Immature natural killer cell (primary cell): ENCODE measurements around the gene KIF3C. TPM values are rescaled to one million over a fixed set of nuclear protein-coding genes. Genes with fewer than 3 reads are reported as not detected.
A peak's percentile ranks its signal among the peaks of the same experiment; 100 is the strongest.

Experiments
- DNase-seq, 3 donors: peaks; one replicate each; pipeline ENCODE4 v3.0.0; 2022; ENCODE audit warnings: mixed read lengths in 1 of 3
- H3K27ac Mint-ChIP-seq, 6 donors: one replicate each; pipeline ENCODE4 v1.8.0; 2020; ENCODE audit warnings: mixed read lengths in 6 of 6, mild to moderate bottlenecking in 5 of 6, inconsistent platforms in 4 of 6, moderate library complexity in 3 of 6
- H3K27me3 Mint-ChIP-seq, 3 donors: one replicate each; pipeline ENCODE4 v1.8.0; 2020 to 2021; ENCODE audit warnings: low read depth in 3 of 3, mild to moderate bottlenecking in 3 of 3, mixed read lengths in 3 of 3, moderate library complexity in 3 of 3, inconsistent platforms in 1 of 3
- H3K36me3 Mint-ChIP-seq, 3 donors: one replicate each; pipeline ENCODE4 v1.8.0; 2020; ENCODE audit warnings: mixed read lengths in 3 of 3, inconsistent platforms in 2 of 3, mild to moderate bottlenecking in 2 of 3
- H3K4me1 Mint-ChIP-seq, 2 donors: one replicate each; pipeline ENCODE4 v1.8.0; 2020; ENCODE audit warnings: inconsistent platforms in 2 of 2, mild to moderate bottlenecking in 2 of 2, mixed read lengths in 2 of 2, moderate library complexity in 1 of 2
- H3K4me3 Mint-ChIP-seq, 5 donors: one replicate each; pipeline ENCODE4 v1.8.0; 2020; ENCODE audit warnings: mild to moderate bottlenecking in 5 of 5, mixed read lengths in 5 of 5, inconsistent platforms in 3 of 5, moderate library complexity in 3 of 5
- H3K9me3 Mint-ChIP-seq, 6 donors: one replicate each; pipeline ENCODE4 v1.8.0; 2020; ENCODE audit warnings: mild to moderate bottlenecking in 6 of 6, mixed read lengths in 6 of 6, inconsistent platforms in 4 of 6, moderate library complexity in 3 of 6
- polyA plus RNA-seq, 3 donors: library from polyadenylated mRNA; unstranded; fragments of 300-500 nt; fragmentation: Illumina TruSeq; gene quantifications; one replicate each; pipeline ENCODE4 v1.2.3, GENCODE V29; 2021

The KIF3C gene
- polyA plus RNA-seq, 3 donors from 2014 or later, result 1.6 to 2.5 TPM; not detected in 1

- no peaks in the 10 kb centered on the region for H3K36me3 Mint-ChIP-seq
- peak; percentile 97 to 98 (median 98) for DNase-seq
- H3K9me3 Mint-ChIP-seq, result no peaks in the 10 kb centered on the region
- peak within 1 kb of the TSS; percentile 96 to 99 (median 97) for H3K27ac Mint-ChIP-seq
- peaks cover 30 to 38% of the 10 kb centered on the region in 2 donors for H3K4me1 Mint-ChIP-seq
- H3K4me3 Mint-ChIP-seq, result peak within 1 kb of the TSS; percentile 92 to 99 (median 98)
- H3K27me3 Mint-ChIP-seq, result peaks cover 5 to 19% (median 11%) of the 10 kb centered on the region in 3 donors
Observed at GRCh38 chr2:25878361-25879132, 103.8 kb downstream of the KIF3C start, which contains the start of gene ASXL2. Gene ASXL2 (minus strand): TSS chr2:25878487. CDS start chr2:25878222, 265 bp downstream.

- DNase-seq, result peak; percentile 56 to 59 (median 57)
- Mint-ChIP-seq H3K27me3 (peaks cover 5 to 17% (median 11%) of the 10 kb centered on the region in 3 donors), H3K27ac (peak overlapping the region; percentile 95 to 99 (median 97)), H3K4me1 (peaks cover 30 to 40% of the 10 kb centered on the region in 2 donors), H3K4me3 (peak overlapping the region; percentile 92 to 99 (median 98)), H3K9me3 (no peaks in the 10 kb centered on the region), H3K36me3 (no peaks in the 10 kb centered on the region)
Observed at GRCh38 chr2:25877431-25878360, 104.6 kb downstream of the KIF3C start.

Other genes starting within 250 kb of the KIF3C start
- gene ASXL2, start 104.0 kb downstream of the KIF3C start, polyA plus RNA-seq, result 10 to 100 TPM in 1 of 3 donors, 1 to 10 TPM in 2; 3.1 to 15.6 (median 4.7) TPM
- 10 to 100 TPM; 69.9 to 85.2 (median 80.5) TPM for gene RAB10, start 51.6 kb upstream of the KIF3C start, polyA plus RNA-seq
- 1 to 10 TPM in 2 of 3 donors, under 1 TPM in 1; 0.50 to 3.5 (median 1.4) TPM for gene GAREM2, start 190.6 kb upstream of the KIF3C start, polyA plus RNA-seq